DND-41 (cell line): ENCODE results near the gene BRPF1.

Experiments
- ATAC-seq: fragments of 200-7000 bp; cut with Tn5 transposase; 3 replicates; pipeline ENCODE4 v1.9.1; 2021; ENCODE audit warnings: low read depth; ENCODE audit not compliant: insufficient read depth
- DNase-seq: peaks from one replicate; pipeline ENCODE4 v3.0.0-alpha.2; 2020
- H2AFZ ChIP-seq: 2 replicates; pipeline ENCODE4 v1.6.0; 2012; ENCODE audit warnings: low read depth, low read length
- H3K27ac ChIP-seq: 2 replicates; pipeline ENCODE4 v1.5.1; 2012; ENCODE audit warnings: low read length, inconsistent platforms
- H3K27me3 ChIP-seq: fragments of 200-600 bp; sonication (generic); 2 replicates; pipeline ENCODE4 v1.6.0; 2012; ENCODE audit warnings: low read length, mild to moderate bottlenecking, inconsistent platforms; ENCODE audit not compliant: insufficient read depth, poor library complexity
- H3K36me3 ChIP-seq: 2 replicates; pipeline ENCODE4 v1.5.1; 2012; ENCODE audit warnings: low read length, inconsistent platforms; ENCODE audit not compliant: insufficient read depth
- H3K4me1 ChIP-seq: 2 replicates; pipeline ENCODE4 v1.5.1; 2012; ENCODE audit warnings: mild to moderate bottlenecking, low read length; ENCODE audit not compliant: insufficient read depth
- H3K4me2 ChIP-seq: 2 replicates; pipeline ENCODE4 v1.6.0; 2012; ENCODE audit warnings: mild to moderate bottlenecking, moderate library complexity, low read length, inconsistent platforms; ENCODE audit not compliant: insufficient read depth
- H3K4me3 ChIP-seq, 2 experiments: fragments of 200-600 bp in 1 of 2; shearing (Covaris generic) in 1 of 2; 2 replicates each; pipeline ENCODE4 v1.5.1; 2012 to 2016; ENCODE audit warnings: inconsistent platforms in 2 of 2, low read length in 2 of 2, mild to moderate bottlenecking in 2 of 2, low read depth in 1 of 2, moderate library complexity in 1 of 2
- H3K79me2 ChIP-seq: 2 replicates; pipeline ENCODE4 v1.6.0; 2012; ENCODE audit warnings: low read length, inconsistent platforms; ENCODE audit not compliant: insufficient read depth
- H3K9ac ChIP-seq: 2 replicates; pipeline ENCODE4 v1.6.0; 2012; ENCODE audit warnings: low read depth, mild to moderate bottlenecking, inconsistent platforms, low read length, moderate library complexity
- H3K9me3 ChIP-seq: 2 replicates; pipeline ENCODE4 v1.5.1; 2012; ENCODE audit warnings: low read length, moderate library complexity, mild to moderate bottlenecking, inconsistent platforms; ENCODE audit not compliant: insufficient read depth, severe bottlenecking
- H4K20me1 ChIP-seq: 2 replicates; pipeline ENCODE4 v1.6.0; 2012; ENCODE audit warnings: low read length; ENCODE audit not compliant: insufficient read depth
- EZH2 ChIP-seq: IDR thresholded peaks from 3 replicates; pipeline ENCODE4 v1.6.1; 2012; ENCODE audit warnings: borderline replicate concordance, low read depth, mild to moderate bottlenecking, moderate library complexity, low read length, inconsistent platforms; ENCODE audit not compliant: severe bottlenecking
- TF ChIP-seq, protein P1 (sequence below): IDR thresholded peaks from 2 replicates; pipeline ENCODE4 v1.5.1; 2012; ENCODE audit warnings: borderline replicate concordance, low read length, moderate library complexity, mild to moderate bottlenecking; ENCODE audit not compliant: poor library complexity, severe bottlenecking; ENCODE audit errors: extremely low read depth

BRPF1 gene

DNA sequence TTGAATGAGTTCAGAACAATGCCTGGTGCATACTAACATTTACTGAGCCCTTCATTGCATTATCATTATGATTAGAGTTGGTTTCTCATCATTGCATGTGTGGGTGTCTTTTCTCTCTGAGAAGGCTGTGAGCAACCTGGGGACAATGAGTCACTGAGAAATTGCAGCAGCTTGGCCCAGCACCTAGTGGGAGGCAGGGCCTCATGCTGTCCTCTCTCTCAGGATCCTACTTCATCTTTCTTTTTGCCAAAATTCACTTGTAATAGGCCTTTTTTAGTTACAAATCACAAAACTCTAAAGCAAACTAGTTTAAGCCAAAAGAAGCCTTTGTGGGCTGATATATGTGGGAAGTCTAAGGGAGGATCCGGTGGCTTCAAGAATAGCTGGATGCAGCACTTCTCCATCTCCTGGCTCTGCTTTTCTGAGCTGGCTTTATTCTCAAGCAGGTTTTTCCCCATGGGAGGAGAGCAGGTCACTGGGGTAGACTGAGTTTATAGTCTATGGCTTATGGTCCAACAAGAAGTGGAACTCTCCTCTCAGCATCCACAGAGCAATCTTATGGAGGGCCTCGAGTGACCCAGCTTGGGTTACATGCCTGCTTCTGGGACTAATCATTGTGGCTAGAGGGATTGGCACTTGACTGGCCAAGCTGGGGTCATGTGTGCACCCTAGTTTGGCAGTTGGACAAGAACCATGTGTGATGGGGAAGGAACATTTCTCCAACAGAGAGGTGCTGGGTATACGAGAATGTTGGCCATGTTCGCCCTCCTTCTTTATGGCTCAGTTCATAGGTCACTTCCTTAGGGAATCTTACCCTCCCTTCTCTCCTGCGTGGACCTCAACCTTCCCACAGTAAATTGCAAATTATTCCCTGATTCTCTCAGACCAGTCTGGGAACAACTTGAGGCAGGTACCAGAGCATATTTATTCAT lies 46.9 kb downstream of the BRPF1 start:
- TF ChIP-seq EZH2, result no peak
- TF ChIP-seq, protein P1, sequence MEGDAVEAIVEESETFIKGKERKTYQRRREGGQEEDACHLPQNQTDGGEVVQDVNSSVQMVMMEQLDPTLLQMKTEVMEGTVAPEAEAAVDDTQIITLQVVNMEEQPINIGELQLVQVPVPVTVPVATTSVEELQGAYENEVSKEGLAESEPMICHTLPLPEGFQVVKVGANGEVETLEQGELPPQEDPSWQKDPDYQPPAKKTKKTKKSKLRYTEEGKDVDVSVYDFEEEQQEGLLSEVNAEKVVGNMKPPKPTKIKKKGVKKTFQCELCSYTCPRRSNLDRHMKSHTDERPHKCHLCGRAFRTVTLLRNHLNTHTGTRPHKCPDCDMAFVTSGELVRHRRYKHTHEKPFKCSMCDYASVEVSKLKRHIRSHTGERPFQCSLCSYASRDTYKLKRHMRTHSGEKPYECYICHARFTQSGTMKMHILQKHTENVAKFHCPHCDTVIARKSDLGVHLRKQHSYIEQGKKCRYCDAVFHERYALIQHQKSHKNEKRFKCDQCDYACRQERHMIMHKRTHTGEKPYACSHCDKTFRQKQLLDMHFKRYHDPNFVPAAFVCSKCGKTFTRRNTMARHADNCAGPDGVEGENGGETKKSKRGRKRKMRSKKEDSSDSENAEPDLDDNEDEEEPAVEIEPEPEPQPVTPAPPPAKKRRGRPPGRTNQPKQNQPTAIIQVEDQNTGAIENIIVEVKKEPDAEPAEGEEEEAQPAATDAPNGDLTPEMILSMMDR, result no peak
- H3K4me2 ChIP-seq, result no peak overlapping the region
- no peaks in the 10 kb centered on the region for H3K79me2 ChIP-seq
- H2AFZ ChIP-seq, result no peak overlapping the region
- peaks cover 17% of the 10 kb centered on the region for H3K36me3 ChIP-seq
- no peak overlapping the region for H3K9ac ChIP-seq
- ATAC-seq (no peak), DNase-seq (no peak)
- peaks cover 28% of the 10 kb centered on the region for H3K4me1 ChIP-seq
- no peak overlapping the region for H3K27ac ChIP-seq
- H3K27me3 ChIP-seq, result peaks cover 8% of the 10 kb centered on the region
- no peak overlapping the region for H3K4me3 ChIP-seq
- no peaks in the 10 kb centered on the region for H3K9me3 ChIP-seq
- peaks cover 31% of the 10 kb centered on the region for H4K20me1 ChIP-seq

DNA sequence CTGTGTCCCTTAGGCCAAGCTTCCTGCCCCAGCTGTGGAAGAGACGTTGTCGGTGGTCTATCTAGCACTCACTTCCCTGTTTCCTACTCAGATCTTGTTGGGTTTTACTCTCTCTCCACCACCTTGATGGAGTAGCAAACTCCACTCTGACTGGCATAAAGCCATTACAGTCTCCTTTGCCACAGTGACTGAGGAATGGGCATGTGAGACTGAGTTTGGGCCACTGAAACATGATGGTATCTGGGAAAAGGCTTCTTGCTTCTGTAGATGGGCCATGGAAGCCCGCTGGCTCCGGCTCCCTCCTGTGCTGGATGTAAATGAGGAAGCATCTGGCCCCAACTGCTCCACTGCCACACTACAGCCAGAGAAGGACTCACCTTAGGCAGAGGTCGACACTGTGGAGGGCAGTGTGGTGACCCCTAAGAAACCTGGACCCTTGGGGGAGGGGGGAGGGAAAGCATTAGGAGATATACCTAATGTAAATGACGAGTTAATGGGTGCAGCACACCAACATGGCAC lies 47.6 kb downstream of the BRPF1 start:
- Histone ChIP-seq H3K27me3 (peaks cover 8% of the 10 kb centered on the region), H3K27ac (no peak overlapping the region), H3K9ac (no peak overlapping the region), H2AFZ (no peak overlapping the region), H3K79me2 (no peaks in the 10 kb centered on the region), H4K20me1 (peaks cover 31% of the 10 kb centered on the region), H3K4me2 (no peak overlapping the region), H3K9me3 (no peaks in the 10 kb centered on the region), H3K4me1 (peaks cover 28% of the 10 kb centered on the region), H3K36me3 (peaks cover 23% of the 10 kb centered on the region), H3K4me3 (no peak overlapping the region)
- TF ChIP-seq EZH2, result no peak
- TF ChIP-seq, protein P1, result no peak
- no peak for DNase-seq
- ATAC-seq, result no peak

DNA sequence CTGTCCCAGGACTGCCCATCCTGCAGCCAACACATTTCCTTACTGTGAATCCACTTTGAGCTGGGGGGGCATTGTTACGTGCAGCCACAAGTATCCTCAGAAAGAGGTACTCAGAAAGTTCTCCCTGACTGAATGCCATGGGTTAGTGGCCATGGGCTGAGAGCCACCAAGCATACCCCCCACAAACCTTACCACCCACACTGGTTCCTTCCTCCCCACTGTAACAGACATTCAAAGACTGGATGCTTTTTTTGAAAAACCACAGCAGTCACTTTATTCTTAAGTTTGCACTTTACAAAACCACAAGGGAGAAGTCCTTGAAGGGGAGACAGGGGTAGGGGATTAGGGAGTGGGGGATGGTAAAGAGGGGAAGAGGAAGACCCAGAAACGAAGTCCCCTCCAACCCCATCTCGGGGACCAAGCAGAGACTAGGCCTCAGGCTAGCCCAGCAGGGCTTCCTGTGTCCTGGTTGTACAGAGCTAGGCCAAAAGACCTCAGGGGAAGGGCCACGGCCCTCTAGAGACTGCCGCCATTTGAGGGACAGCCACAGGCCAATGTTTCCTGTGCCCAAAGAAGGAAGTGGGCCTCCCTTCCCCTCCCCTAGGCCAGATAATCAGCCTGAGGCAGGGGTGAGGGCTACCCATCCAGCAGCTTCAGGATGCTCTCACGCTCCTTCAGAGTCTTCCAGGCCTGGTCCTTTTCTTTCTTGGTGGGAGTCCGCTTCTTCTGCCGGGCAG lies 48.4 kb downstream of the BRPF1 start:
- H3K79me2 ChIP-seq, result no peaks in the 10 kb centered on the region
- peaks cover 31% of the 10 kb centered on the region for H4K20me1 ChIP-seq
- H3K9ac ChIP-seq, result peak overlapping the region; percentile 4; the same call in 1 of the 2 replicates
- TF ChIP-seq, protein P1, result no peak
- no peak for TF ChIP-seq EZH2
- peak; percentile 73 for DNase-seq
- H3K36me3 ChIP-seq, result peaks cover 25% of the 10 kb centered on the region
- H3K27me3 ChIP-seq, result peaks cover 8% of the 10 kb centered on the region
- H2AFZ ChIP-seq, result no peak overlapping the region
- ATAC-seq, result peak; percentile 92
- H3K4me3 ChIP-seq, result no peak overlapping the region
- peak overlapping the region; percentile 62 for H3K27ac ChIP-seq
- peak overlapping the region; percentile 39; the same call in 1 of the 2 replicates for H3K4me2 ChIP-seq
- H3K4me1 ChIP-seq, result peaks cover 28% of the 10 kb centered on the region
- no peaks in the 10 kb centered on the region for H3K9me3 ChIP-seq
